Measurements from ENCODE around the gene DNAH3.
"Not testable (repeated sequence)": the region's sequence is repeated elsewhere in the genome, so short reads cannot be mapped to it uniquely, and the experiment has no call there.

DNAH3 gene

GRCh38 chr16:21116148-21116693 lies 34.4 kb downstream of the DNAH3 start:
- DNase-seq = no peak

GRCh38 chr16:21115551-21115950 lies 35.1 kb downstream of the DNAH3 start:
- DNase-seq = not testable (repeated sequence)

- DNase-seq = no peak
Measured at GRCh38 chr16:21103941-21104860, 46.4 kb downstream of the DNAH3 start.

GRCh38 chr16:21101631-21102420 lies 48.8 kb downstream of the DNAH3 start:
- no peak for DNase-seq

GRCh38 chr16:21100447-21100846 lies 50.2 kb downstream of the DNAH3 start:
- no peak for DNase-seq

- no peak for DNase-seq
Measured at GRCh38 chr16:21097151-21097550, 53.5 kb downstream of the DNAH3 start.

GRCh38 chr16:21094719-21095118 lies 55.9 kb downstream of the DNAH3 start:
- DNase-seq = not testable (repeated sequence)

- no peak for DNase-seq
Measured at GRCh38 chr16:21092951-21093350, 57.7 kb downstream of the DNAH3 start.

GRCh38 chr16:21088646-21089538 lies 61.8 kb downstream of the DNAH3 start:
- no peak for DNase-seq

- no peak for DNase-seq
Measured at GRCh38 chr16:21088143-21088542, 62.5 kb downstream of the DNAH3 start.

- DNase-seq = no peak
Measured at GRCh38 chr16:21084631-21085225, 65.9 kb downstream of the DNAH3 start.

GRCh38 chr16:21083729-21084268 lies 66.8 kb downstream of the DNAH3 start:
- peak; percentile 34 for DNase-seq

GRCh38 chr16:21081329-21081728 lies 69.3 kb downstream of the DNAH3 start:
- no peak for DNase-seq

GRCh38 chr16:21078563-21078962 lies 72.1 kb downstream of the DNAH3 start:
- DNase-seq = no peak

GRCh38 chr16:21076186-21076883 lies 74.3 kb downstream of the DNAH3 start:
- no peak for DNase-seq

GRCh38 chr16:21075252-21075651 lies 75.4 kb downstream of the DNAH3 start:
- DNase-seq = no peak

- DNase-seq = no peak
Measured at GRCh38 chr16:21072976-21073375, 77.7 kb downstream of the DNAH3 start.

GRCh38 chr16:21071741-21072140 lies 78.9 kb downstream of the DNAH3 start:
- no peak for DNase-seq

- no peak for DNase-seq
Measured at GRCh38 chr16:21070564-21070963, 80.1 kb downstream of the DNAH3 start.

GRCh38 chr16:21069986-21070385 lies 80.7 kb downstream of the DNAH3 start:
- no peak for DNase-seq

GRCh38 chr16:21064203-21064602 lies 86.4 kb downstream of the DNAH3 start:
- no peak for DNase-seq

All from activated T-cell treated with anti-CD3 and anti-CD28 coated beads for 4 hours (primary cell).